Psoas muscle (tissue), 8 donors: ENCODE results near the gene GASK1B. TPM values are rescaled to one million over a fixed set of nuclear protein-coding genes. Genes with fewer than 3 reads are reported as not detected.
A peak's percentile ranks its signal among the peaks of the same experiment; 100 is the strongest.

ENCODE experiments used
- ATAC-seq, 4 donors: fragments of 200-7000 bp; cut with Tn5 transposase; one replicate each; pipeline ENCODE4 v1.9.1; 2020; ENCODE audit warnings: moderate library complexity in 3 of 4, mild to moderate bottlenecking in 2 of 4
- DNase-seq, 2 donors: peaks; one replicate each; pipeline ENCODE4 v3.0.0-alpha.2; 2020
- H3K27ac ChIP-seq: fragments of 200-600 bp; one replicate; pipeline ENCODE4 v1.8.0; 2022
- H3K27me3 ChIP-seq, 3 donors: fragments of 200-600 bp in 1 of 3; one replicate each; pipeline versions ENCODE4 v1.6.1 to v1.8.0; 2013 to 2022; ENCODE audit warnings: low read length in 2 of 3, mild to moderate bottlenecking in 2 of 3, moderate library complexity in 1 of 3; ENCODE audit not compliant: insufficient read depth in 3 of 3
- H3K36me3 ChIP-seq, 2 donors: fragments of 200-600 bp in 1 of 2; one replicate each; pipeline versions ENCODE4 v1.6.1 to v1.8.0; 2013 to 2022; ENCODE audit warnings: low read depth in 1 of 2, mild to moderate bottlenecking in 1 of 2, moderate library complexity in 1 of 2; ENCODE audit not compliant: insufficient read depth in 1 of 2
- H3K4me1 ChIP-seq: fragments of 200-600 bp; one replicate; pipeline ENCODE4 v1.8.0; 2022
- H3K4me3 ChIP-seq: fragments of 200-600 bp; one replicate; pipeline ENCODE4 v1.8.0; 2022; ENCODE audit warnings: mild to moderate bottlenecking
- H3K9me3 ChIP-seq: fragments of 200-600 bp; one replicate; pipeline ENCODE4 v1.8.0; 2022
- WGBS, 3 donors: extraction: QIAGEN DNeasy Blood & Tissue Kit; methylation state at CpG; one replicate each; pipeline versions ENCODE4 v1.1.6 to v1.1.7; 2013; 5-methylcytosine and 5-hydroxymethylcytosine counted together
- intact Hi-C, 2 donors: fragments of 100-400 bp; cut with DNase I; formaldehyde crosslinking; loops; one replicate each; pipeline versions ENCODE4 v1.11.0 to v1.14.2; 2022
- long read RNA-seq, 2 donors: library from polyadenylated mRNA; unstranded; transcript quantifications; one replicate each; pipeline ENCODE4 v2.0.0, GENCODE V29; 2021
- polyA plus RNA-seq, 3 donors: library from polyadenylated mRNA; stranded (reverse); fragments of 200-250 nt; gene quantifications; one replicate each; pipeline ENCODE4 v1.2.3, GENCODE V29; 2013
- total RNA-seq, 4 donors: library from RNA; stranded (reverse); fragmentation: NEBNext Ultra II Directional in 2 of 4; extraction: Animal tissue kit (Norgen Biotek cat#: 25700) in 2 of 4; gene quantifications; one replicate each; pipeline versions ENCODE4 v1.2.1 to v1.2.4, GENCODE V29; 2021 to 2023
- TF ChIP-seq, protein P1 (sequence below): fragments of 200-600 bp; IDR thresholded peaks from one replicate; pipeline ENCODE4 v1.8.0; 2022; ENCODE audit warnings: antibody characterized with exemption
- donor health status: healthy with polysubstance abuse.
- donor health status: DM: no; HTN: no; CAD: no; lungs with moderate emphysema.
- donor health status: Bipolar disorder and iron deficiency.
- donor health status: healthy.
- donor health status: DM: yes; HTN: yes; CAD: no.
- donor health status: DM: no; HTN: no; CAD: no.
- donor health status: DM: no; HTN: no; CAD: no.
- donor health status: DM: yes; HTN: yes; CAD: no.

Gene GASK1B
- total RNA-seq, result 10 to 100 TPM in 1 of 4 donors, 1 to 10 TPM in 3; 5.3 to 16.7 (median 8.0) TPM
- polyA plus RNA-seq, result 1 to 10 TPM; 2.6 to 5.4 (median 3.2) TPM
- long read RNA-seq, donor 1, partial matches to known transcripts, result 1 of 1 reads
- long read RNA-seq, donor 1, other reads (novel, unspliced or antisense), result 0 of 1 reads
- long read RNA-seq, donor 2, full-length matches to known transcripts, result 1 of 3 reads
- long read RNA-seq, donor 2, partial matches to known transcripts, result 2 of 3 reads
- long read RNA-seq, donor 2, other reads (novel, unspliced or antisense), result 0 of 3 reads

DNA sequence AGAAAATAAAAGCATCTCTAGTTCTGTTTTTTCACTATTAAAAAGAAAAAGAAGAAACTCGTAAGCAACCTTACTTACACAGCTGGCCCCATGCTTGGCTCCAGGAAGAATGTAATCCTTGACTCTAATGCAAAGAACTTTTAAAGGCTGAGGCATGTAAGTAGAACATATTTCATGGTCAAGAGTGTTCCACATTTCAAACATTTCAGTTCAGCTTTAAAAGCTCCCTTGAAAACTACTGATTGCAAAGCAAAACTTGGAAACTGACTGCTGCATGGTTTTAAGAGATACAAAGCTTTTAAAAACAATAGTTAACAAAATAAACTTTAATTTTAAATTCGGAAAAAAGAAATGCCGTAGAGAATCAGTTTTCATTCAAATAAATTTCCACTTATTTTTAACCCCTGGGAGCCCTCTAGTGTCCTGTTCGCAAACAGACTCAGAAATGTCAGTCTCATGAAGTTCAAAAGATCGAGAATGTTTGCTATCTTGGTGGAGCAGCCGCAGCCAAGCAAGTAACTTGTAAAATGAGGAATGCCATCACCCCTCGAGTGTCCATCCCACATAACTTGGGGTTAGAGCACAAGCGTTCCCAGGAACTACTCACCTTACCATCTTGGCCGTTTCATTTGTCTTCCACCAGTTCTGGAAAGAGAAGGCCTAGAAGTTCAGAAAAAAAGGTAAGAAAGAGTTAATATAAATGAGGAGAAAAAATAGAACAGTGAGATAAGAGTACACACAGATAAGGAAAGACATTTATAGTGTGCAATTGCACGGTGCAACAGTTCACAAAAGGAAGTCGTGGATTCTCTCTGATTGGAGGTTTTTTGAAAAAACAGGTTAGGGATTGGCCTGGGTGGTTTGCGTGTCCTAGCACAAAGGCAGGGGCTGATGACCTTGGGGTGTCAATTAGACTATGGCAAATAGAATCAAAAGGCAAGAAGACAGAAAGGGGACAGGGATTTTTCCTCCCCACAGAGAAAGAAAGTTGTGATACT, at the start of gene GASK1B:
GASK1B (minus strand) TSS at position 765 of the 998 bp plus-strand sequence. CDS start 1,650 bp downstream, outside the sequence.
- Histone ChIP-seq H3K27ac (peak within 1 kb of the TSS; percentile 56), H3K27me3 (peaks cover 0 to 4% (median 0%) of the 10 kb centered on the region in 3 donors), H3K4me3 (peak within 1 kb of the TSS; percentile 65), H3K9me3 (no peaks in the 10 kb centered on the region), H3K36me3 (no peaks in the 10 kb centered on the region), H3K4me1 (peaks cover 12% of the 10 kb centered on the region)
- intact Hi-C loops, result loop anchor here in 1 of 2 donors (5.0 kb wide), 1 partner anchor 185 kb away; no protein-coding TSS in a partner anchor
- ATAC-seq, result peak in 1 of 4 donors; percentile 52
- DNase-seq, result no peak
- 7 to 11% (median 10%) methylated on average over 12 of the region's 12 CpGs for WGBS, 3 donors
- TF ChIP-seq, protein P1, sequence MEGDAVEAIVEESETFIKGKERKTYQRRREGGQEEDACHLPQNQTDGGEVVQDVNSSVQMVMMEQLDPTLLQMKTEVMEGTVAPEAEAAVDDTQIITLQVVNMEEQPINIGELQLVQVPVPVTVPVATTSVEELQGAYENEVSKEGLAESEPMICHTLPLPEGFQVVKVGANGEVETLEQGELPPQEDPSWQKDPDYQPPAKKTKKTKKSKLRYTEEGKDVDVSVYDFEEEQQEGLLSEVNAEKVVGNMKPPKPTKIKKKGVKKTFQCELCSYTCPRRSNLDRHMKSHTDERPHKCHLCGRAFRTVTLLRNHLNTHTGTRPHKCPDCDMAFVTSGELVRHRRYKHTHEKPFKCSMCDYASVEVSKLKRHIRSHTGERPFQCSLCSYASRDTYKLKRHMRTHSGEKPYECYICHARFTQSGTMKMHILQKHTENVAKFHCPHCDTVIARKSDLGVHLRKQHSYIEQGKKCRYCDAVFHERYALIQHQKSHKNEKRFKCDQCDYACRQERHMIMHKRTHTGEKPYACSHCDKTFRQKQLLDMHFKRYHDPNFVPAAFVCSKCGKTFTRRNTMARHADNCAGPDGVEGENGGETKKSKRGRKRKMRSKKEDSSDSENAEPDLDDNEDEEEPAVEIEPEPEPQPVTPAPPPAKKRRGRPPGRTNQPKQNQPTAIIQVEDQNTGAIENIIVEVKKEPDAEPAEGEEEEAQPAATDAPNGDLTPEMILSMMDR, result peak; percentile 59

DNA sequence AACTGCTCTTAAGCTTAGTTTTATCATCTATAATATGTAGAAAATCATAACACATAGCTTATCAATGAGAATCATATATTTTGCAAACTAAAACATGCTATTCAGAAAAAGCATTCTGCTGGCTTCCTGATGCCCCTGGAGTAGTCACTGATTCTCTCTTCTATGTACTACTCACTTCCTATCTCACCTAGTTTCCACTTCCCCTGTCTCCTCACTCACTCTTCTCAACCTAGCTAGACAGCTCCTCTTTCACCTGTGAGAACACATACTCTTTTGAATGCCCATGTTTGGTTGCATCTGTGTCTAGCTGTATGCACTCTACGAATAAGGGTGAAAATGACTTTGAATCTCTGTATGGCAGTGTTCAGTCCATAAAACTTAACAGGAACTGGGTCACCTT, 46.8 kb upstream of the GASK1B start:
- H3K36me3 ChIP-seq, result no peaks in the 10 kb centered on the region
- no peak for DNase-seq
- TF ChIP-seq, protein P1, result no peak
- H3K9me3 ChIP-seq, result no peaks in the 10 kb centered on the region
- H3K27ac ChIP-seq, result no peak overlapping the region
- H3K4me1 ChIP-seq, result peaks cover 10% of the 10 kb centered on the region
- WGBS, 3 donors, result 80 to 94% (median 88%) methylated on average over 1 of the region's 1 CpG
- no peak for ATAC-seq
- no peaks in the 10 kb centered on the region for H3K27me3 ChIP-seq
- no peak overlapping the region for H3K4me3 ChIP-seq
- intact Hi-C loops, result no loop called here

DNA sequence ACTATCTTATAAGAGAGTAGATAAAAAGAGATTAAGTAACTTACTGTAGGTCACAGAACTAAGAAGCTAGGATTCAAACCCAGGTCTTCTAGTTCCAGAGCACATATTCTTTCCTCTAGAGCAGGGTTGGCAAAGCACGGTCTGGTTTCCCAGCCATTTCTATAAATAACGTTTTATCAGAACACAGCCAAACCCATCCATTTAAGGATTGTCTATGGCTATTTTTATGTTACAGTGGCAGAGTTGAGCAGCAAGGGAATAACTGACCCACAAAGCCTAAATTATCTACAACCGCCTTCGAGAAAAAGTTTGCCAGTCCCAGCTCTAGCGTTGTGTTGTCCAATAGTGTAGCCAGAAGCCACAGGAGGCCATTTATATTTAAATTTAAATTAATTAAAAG, 44.9 kb upstream of the GASK1B start:
- H3K4me3 ChIP-seq, result no peak overlapping the region
- DNase-seq (no peak), ATAC-seq (peak in 1 of 4 donors; percentile 54)
- no peak overlapping the region for H3K27ac ChIP-seq
- peaks cover 10% of the 10 kb centered on the region for H3K4me1 ChIP-seq
- intact Hi-C loops, result no loop called here
- no peaks in the 10 kb centered on the region for H3K36me3 ChIP-seq
- WGBS, 3 donors, result 24 to 40% (median 29%) methylated on average over 5 of the region's 5 CpGs
- H3K9me3 ChIP-seq, result no peaks in the 10 kb centered on the region
- TF ChIP-seq, protein P1, result no peak
- H3K27me3 ChIP-seq, result no peaks in the 10 kb centered on the region

DNA sequence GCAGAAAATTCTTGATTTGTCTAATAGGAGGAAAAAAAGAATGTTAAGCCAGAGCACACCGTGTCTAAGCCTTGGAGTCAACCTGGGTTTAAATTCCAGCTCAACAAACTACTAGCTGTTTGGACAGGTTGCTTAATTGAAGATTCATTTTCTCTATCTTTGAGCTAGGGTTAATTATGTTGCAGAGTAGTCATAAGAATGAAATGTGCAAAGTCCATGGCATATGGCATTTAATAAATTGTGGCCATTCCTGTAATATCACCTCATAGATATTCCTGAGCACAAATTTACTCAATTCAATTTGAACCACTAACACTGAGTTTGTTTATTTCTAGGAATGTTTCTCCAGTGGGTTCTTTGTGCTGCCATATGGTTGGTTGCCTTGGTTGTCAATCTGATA, 42.0 kb upstream of the GASK1B start:
- Histone ChIP-seq H3K9me3 (no peaks in the 10 kb centered on the region), H3K36me3 (no peaks in the 10 kb centered on the region), H3K27ac (no peak overlapping the region), H3K4me3 (no peak overlapping the region), H3K27me3 (no peaks in the 10 kb centered on the region), H3K4me1 (peaks cover 19% of the 10 kb centered on the region)
- ATAC-seq, result no peak
- 63 to 75% (median 73%) methylated on average over 1 of the region's 1 CpG for WGBS, 3 donors
- intact Hi-C loops, result loop anchor here in 1 of 2 donors (5.0 kb wide), 1 partner anchor 37 kb away; no protein-coding TSS in a partner anchor
- TF ChIP-seq, protein P1, result no peak
- no peak for DNase-seq
